UCSD-AML1 (cell line): ENCODE data around the gene ALOXE3.
A peak's percentile ranks its signal among the peaks of the same experiment; 100 is the strongest.

Experiments used
- DNase-seq: peaks from one replicate; lab custom pipeline; 2025; ENCODE audit not compliant: unreplicated experiment; lab: John Stamatoyannopoulos, UW

The ALOXE3 gene

DNA sequence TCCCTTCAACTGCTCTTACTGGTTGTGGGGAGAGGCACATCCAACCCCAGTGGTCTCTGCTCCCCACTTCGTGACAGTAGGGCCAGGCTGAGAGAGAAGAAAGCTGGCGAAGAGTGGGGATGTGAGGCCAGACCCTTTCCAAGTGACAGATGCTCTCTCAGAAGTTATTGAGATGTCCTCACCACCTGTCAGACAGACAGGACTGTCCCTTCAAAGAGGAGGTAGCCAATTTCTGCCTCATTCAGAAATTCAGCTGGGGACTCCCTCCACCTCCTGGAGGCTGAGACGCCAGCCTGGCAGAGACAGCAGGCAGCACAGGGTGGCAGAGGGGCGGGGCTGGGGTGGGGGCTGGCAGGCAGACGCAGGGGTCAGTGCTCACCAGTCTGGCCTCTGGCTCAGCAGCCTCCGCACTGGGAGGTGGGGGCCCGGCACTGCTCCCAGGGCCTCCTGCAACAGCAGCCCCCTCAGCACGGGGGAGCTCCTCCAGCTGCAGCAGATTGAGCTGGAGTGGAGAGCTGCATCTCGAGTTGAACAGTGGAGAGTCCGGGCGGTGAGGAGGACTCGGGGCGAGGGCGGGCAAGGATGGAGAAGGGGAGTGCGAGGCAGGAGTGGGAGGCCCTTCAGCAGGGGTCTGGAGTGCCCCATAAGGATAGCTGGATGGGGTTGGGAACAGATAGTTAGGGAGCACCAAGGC is 24.7 kb upstream of the ALOXE3 start:
- no peak for DNase-seq

GRCh38 chr17:8142158-8142886 is 24.0 kb upstream of the ALOXE3 start:
- DNase-seq = no peak

- DNase-seq = no peak
Observed at GRCh38 chr17:8141741-8142140, 23.4 kb upstream of the ALOXE3 start.

DNA sequence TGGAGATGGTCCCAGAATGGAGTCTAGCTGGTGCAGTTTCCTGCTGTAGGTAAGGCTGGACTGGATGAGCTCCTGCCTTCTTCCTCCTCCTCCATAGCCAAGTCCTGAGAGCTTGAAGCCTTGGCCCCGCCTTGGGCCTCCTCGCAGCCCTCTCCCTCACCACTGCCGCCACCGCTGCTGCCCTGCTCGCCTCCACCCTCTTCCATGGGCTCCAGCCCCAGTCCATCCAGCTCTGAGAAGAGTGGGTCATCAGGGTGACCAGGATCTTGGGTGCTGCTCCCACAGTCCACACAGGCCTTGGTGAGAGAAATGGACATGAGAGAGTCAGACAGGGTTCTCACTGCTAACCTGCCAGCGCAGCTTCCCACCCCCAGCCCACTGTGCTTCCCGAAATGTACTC is 22.7 kb upstream of the ALOXE3 start:
- DNase-seq = no peak

DNA sequence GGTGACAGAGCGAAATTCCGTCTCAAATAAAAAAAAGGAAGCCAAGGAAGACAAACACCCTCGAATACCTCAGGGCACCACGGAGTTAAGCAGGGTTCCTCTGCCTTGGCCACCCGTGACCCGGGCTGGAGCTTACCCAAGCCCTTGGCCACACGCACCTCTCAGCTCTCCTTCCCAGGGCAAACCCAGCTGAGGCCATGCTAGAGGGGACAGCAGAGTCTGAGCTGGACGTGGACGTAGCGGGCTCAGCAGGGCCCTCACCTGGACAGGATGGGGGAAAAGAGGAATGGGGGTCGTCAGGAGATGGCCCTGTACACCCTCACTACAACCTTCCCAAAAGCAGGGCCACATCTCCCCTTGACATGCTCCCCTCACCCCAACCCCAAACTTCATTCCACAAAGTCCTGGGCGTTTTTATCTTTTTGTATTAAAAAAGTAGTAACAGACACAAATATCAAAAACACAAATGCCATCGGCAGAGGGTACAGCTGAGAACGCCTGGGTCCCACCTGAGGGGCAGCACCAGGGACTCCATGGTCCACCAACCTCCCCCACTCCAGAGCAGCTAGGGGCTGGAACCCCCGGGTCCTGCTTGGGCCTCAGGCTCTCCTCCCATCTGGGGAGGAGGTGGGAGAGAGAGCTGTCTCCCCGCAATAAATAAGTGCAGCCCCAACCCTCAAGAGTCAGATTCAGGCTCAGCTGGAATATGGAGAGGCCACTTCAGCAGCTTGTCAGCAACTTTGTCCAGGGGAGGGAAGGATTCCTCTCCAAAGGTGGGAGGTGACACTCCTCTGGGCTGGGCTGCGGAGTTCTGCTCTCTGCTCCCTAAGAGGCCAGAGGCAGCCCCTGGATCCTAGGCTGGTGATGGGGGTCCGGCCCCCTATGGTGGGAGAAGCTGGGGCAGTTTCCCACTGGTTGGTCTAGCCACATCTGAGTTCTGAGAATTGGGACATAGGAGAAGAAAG is 22.0 kb upstream of the ALOXE3 start:
- DNase-seq = no peak

DNA sequence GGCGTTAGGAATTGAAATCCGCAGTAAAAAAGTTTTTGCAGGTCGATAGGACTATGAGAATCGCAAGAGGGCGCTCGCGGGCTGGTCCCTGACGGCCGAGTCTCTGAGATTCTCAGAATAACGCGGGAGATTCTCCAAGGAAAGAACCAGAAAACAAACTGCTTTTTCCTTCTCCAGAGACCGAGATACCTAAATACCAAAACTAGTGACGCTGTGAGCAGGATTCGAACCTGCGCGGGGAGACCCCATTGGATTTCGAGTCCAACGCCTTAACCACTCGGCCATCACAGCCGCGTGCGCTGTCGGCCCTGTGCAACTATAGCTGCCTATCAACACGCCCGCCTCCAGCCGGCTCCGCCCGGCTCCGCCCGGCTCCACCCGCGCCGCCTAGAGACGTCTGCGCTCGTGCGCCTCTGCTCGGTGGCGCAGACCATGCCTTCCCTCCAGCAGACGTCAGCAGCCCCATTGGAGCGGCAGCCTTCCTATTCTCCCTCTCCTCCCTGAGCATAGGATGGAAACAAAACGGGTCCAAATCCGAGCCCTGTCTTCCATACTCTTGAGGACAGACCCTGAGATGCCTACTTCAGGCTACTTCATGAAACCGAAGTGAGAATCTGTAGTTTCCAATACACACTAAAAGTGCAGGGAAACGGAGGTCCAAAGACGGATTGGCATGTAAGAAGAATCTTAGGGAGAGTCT is 20.5 kb upstream of the ALOXE3 start:
- DNase-seq = peak; percentile 99

- DNase-seq = no peak
Observed at GRCh38 chr17:8138374-8138671, 20.0 kb upstream of the ALOXE3 start.

DNA sequence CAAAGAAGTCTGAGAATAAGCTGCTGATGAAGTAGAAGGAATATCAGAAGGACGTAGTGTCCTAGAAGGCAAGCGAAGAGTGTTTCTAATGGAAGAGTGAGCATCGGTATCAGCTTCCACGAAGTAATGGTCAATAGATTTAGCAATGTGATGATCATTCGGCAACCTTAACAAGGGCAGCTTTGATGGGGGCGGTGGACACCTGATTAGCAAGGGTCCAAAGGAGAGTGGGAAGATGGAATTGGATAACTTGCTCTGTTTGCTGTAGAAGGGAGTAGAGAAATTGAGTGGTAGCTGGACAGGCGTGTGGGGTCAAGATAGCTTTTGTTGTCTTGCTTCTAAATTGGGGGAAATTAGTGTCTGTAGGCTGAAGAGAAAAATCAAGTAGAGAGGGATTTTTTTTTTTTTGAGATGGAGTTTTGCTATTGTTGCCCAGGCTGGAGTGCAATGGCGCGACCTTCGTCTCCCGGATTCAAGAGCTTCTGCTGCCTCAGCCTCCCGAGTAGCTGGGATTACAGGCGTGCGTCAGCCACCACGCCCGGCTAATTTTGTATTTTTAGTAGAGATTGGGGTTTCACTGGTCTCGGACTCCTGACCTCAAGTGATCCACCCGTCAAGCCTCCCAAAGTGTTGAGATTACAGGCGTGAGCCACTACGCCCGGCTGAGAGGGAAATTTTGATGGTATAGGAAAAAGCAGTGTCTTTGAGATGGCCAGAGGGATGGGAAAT is 19.5 kb upstream of the ALOXE3 start:
- no peak for DNase-seq

DNA sequence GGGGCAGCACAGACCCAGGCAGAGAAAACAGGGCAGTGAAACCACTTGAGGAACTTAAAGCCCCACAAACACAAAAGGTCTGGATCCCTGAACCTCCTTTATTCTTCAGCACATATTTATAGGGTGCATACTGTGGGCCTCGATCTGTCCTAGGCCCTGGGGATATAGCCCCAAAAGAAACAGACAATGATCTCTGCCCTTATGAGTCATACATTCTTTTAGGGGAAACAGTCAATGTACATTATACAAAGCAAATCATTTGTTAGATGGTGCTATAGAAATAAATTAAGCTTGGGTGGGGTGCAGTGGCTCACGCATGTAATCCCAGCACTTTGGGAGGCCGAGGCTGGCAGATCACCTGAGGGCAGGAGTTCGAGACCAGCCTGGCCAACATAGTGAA is 15.6 kb upstream of the ALOXE3 start:
- DNase-seq = no peak

DNA sequence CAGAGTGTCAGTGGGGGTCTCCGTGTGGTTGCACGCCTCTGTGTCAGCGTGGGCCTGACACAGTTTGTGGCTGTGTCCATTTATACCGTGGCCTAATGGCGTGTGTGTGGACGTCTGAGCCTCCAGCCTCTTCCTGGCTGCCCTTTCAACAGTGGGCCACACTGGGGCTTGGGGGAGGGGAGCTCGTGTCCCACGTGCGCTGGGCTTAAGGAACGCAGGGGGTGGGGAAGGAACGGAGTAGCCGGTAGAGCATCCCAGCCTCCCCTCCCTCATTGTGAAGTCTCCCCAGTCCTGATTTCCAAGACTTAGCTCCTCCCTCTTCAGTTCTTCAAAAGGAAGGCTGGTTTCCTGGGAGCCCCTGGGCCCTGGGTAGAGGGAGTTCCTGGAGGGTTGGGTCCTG is 15.1 kb upstream of the ALOXE3 start:
- no peak for DNase-seq

DNA sequence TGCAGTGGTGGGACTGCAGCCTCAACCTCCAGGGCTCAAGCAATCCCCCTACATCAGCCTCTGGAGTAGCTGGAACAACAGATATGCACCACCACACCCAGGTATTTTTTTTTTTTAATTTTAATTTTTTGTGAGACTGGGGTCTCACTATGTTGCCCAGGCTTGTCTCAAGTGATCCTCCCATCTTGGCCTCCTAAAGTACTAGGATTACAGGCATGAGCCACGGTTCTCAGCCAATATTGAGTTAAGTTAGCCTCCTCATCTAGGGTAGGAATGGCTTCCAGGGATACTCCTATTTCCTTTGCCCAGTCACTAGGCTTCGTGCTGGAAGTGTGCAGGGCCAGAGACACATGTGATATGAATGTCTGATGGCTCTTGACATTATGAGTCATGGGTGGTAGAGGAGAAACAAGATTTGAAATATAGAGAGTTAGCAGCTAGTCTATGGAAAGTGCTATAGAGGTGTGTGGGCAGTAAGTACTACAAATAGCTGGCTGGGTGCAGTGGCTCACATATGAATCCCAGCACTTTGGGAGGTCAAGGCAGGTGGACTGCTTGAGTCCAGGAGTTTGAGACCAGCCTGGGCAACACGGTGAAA is 13.6 kb upstream of the ALOXE3 start:
- DNase-seq = no peak

DNA sequence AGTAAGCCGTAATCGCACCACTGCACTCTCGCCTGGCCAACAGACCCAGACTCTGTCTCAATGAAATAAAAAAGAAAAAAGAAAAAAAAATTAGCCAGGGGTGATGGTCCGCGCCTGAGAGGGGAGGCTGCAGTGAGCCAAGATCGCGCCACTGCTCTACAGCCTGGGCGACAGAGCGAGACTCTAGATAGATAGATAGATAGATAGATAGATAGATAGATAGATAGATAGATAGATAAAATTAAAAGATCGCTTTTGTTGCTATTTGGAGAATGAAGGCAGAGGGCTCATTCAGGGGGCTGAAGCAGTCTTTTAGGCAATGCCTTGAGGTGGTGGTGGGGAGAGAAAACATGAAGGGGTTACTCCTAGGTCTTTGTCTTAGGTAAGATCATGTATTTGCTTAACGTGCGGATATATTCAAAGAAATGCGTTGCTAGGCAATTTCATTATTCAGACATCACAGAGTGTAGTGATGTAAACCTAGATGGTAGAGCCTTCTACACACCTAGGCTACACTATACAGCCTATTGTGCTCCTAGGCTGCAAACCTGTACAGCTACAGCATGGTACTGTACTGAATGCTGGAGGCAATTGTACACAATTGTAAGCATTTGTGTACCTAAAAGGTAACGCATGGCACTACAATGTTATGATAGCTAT is 9.9 kb upstream of the ALOXE3 start:
- DNase-seq = no peak

- DNase-seq = peak; percentile 55
Observed at GRCh38 chr17:8126491-8127066, 8.3 kb upstream of the ALOXE3 start.

DNA sequence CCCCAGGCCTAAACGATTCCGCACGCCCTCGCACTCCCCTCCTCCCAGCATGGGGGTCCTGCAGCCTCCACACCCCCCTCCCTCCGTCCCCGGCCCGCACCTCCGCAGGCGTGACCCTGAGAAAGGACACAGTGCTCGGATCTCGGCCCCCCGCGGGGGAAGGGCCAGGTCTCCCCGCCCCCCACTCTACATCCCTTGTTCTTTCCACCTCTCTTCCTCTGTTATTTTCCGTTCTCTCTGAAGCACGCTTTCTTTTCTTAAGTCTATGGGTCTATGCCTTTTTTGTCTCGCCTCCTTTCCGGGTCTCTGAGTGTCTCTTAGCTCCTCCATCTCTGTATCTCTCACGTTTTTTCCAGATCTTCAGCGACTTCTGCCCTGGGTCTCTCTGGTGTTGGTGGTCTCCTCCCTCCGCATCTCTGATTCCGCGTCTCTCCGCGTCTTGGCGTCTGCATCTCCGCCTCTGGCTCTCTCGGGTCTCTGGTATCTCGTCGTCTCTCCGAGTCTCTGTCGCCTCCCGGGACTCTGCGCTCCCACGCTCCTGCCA is 7.7 kb upstream of the ALOXE3 start:
- no peak for DNase-seq

DNA sequence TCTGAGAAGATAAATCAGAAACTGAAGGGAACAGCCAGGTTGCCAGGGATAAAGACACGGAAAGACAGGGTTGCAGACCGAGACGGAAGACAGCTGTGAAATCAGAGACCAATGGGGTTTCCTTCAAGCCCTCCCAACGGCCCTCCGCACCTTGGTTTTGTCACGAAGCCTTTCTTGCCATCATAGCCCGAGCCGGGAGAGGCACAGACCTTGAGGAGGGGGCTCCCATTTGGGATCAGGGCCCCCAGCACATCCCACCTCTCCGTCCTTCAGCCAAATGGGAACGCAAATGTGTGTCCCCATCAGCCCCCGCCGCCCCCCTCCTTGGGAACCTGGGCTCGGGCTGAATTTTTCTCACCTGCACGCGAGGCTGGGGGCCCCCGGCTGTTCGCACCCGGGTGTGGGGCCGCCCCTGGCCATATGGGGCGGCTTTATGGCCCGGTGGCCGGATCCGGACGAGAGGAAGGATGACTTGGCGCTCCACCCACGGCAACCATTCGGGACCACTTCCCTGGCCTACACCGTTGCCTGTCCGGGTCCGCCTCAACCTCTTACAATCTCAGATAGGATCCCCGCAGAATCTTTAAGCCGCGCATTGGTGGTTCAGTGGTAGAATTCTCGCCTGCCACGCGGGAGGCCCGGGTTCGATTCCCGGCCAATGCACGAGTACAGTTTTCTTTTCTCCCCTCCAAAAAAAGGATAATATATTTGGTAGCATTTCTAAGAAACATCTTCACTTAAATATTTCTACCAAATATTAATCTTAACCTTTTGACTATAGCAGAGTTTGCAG is 7.0 kb upstream of the ALOXE3 start:
- DNase-seq = peak; percentile 83

DNA sequence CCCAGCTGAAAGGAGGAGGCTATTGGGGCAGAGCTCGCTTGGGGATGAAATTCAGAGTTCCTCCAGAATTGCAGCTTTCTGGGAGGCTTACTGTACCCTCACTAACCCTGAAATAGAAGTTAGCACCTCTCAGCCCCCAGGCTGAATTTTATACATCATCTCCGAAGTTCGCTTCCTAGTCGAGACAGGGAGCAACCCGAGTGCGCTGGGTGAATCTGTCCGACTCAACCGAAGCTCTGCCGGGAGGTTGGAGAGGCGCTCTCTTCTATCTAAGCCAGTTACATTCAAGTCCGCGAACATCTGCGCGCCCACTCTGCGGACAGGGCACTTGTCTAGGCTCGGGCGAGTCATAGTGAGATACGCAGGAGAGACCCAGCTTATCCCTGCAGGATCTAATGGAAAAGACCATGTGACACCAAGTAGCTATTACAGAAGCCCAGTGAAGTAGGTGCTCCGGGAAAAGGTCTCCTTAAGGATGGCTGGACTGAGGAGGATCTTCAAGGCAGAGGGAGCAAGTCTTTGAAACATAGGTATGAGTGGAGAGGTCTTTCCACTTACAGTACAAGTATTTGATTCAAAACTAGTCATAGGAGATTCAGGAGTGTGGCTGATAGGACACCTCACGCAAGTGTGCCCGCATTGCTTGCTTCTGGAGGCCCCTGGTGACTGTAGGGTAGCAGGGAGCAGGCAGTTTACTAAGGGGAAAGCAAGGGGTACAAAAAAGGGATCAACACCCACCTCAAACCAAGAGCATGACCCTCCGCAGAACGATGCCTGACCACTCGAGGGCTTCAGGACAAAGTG is 6.2 kb upstream of the ALOXE3 start:
- DNase-seq = no peak

GRCh38 chr17:8123695-8124349 is 5.5 kb upstream of the ALOXE3 start, which contains the start of gene HES7:
Gene HES7, minus strand, starts transcription at chr17:8124106. Its CDS starts 22 bp downstream, at chr17:8124084.
- DNase-seq = no peak
